CD14-positive monocyte (primary cell): ENCODE measurements around the gene RPRML. TPM values are rescaled to one million over a fixed set of nuclear protein-coding genes. Genes with fewer than 3 reads are reported as not detected.

ENCODE experiments used
- DNase-seq, 3 donors: peaks; one replicate each; pipeline ENCODE4 v3.0.0-alpha.2; 2011 to 2022
- H2AFZ ChIP-seq: 2 replicates; pipeline ENCODE4 v1.6.0; 2012; ENCODE audit warnings: mild to moderate bottlenecking, low read depth, low read length, inconsistent platforms; ENCODE audit not compliant: insufficient read depth, poor library complexity, severe bottlenecking
- H3K27ac ChIP-seq, 2 donors: 1 replicate in 1 of 2; 2 replicates in 1 of 2; pipeline ENCODE4 v1.5.1; 2012 to 2013; ENCODE audit warnings: low read length in 2 of 2, control low read depth in 1 of 2, inconsistent platforms in 1 of 2, low read depth in 1 of 2, mild to moderate bottlenecking in 1 of 2
- H3K27me3 ChIP-seq, 2 donors: one replicate each; pipeline versions ENCODE4 v1.6.0 to v1.6.1; 2011 to 2013; ENCODE audit warnings: low read length in 2 of 2; ENCODE audit not compliant: control insufficient read depth in 2 of 2, insufficient read depth in 2 of 2
- H3K36me3 ChIP-seq, 2 donors: replicated peaks in 1 of 2; 1 replicate in 1 of 2; 2 replicates in 1 of 2; pipeline versions ENCODE4 v1.5.1 to v1.6.1; 2012 to 2013; ENCODE audit warnings: low read length in 2 of 2, control low read depth in 1 of 2, inconsistent platforms in 1 of 2, mild to moderate bottlenecking in 1 of 2; ENCODE audit not compliant: insufficient read depth in 2 of 2, control insufficient read depth in 1 of 2
- H3K4me1 ChIP-seq, 2 donors: 1 replicate in 1 of 2; 2 replicates in 1 of 2; pipeline versions ENCODE4 v1.5.1 to v1.6.1; 2012 to 2013; ENCODE audit warnings: low read length in 2 of 2, control low read depth in 1 of 2, inconsistent platforms in 1 of 2, mild to moderate bottlenecking in 1 of 2, moderate library complexity in 1 of 2; ENCODE audit not compliant: insufficient read depth in 2 of 2, control insufficient read depth in 1 of 2
- H3K4me2 ChIP-seq: replicated peaks from 2 replicates; pipeline ENCODE3; 2012; ENCODE audit warnings: low read length, moderate library complexity, mild to moderate bottlenecking; ENCODE audit not compliant: poor library complexity, severe bottlenecking; ENCODE audit errors: extremely low read depth
- H3K4me3 ChIP-seq, 3 experiments: fragments of 200-600 bp in 1 of 3; sonication (generic) in 1 of 3; replicated peaks in 1 of 3; 1 replicate in 2 of 3; 2 replicates in 1 of 3; pipeline ENCODE4 v1.5.1; 2011 to 2013; ENCODE audit warnings: low read length in 3 of 3, mild to moderate bottlenecking in 3 of 3, control low read depth in 2 of 3, low read depth in 2 of 3, inconsistent platforms in 1 of 3, moderate library complexity in 1 of 3
- H3K79me2 ChIP-seq: 2 replicates; pipeline ENCODE4 v1.6.0; 2012; ENCODE audit warnings: mild to moderate bottlenecking, control low read depth, inconsistent platforms, low read length, moderate library complexity; ENCODE audit not compliant: insufficient read depth
- H3K9ac ChIP-seq: 2 replicates; pipeline ENCODE4 v1.6.0; 2017; ENCODE audit warnings: low read length, mild to moderate bottlenecking; ENCODE audit not compliant: insufficient read depth, poor library complexity, severe bottlenecking
- H3K9me3 ChIP-seq, 2 donors: replicated peaks in 1 of 2; 1 replicate in 1 of 2; 2 replicates in 1 of 2; pipeline versions ENCODE4 v1.5.1 to v1.6.1; 2012 to 2013; ENCODE audit warnings: low read length in 2 of 2, control low read depth in 1 of 2; ENCODE audit not compliant: control insufficient read depth in 1 of 2, insufficient read depth in 1 of 2
- H4K20me1 ChIP-seq: 2 replicates; pipeline ENCODE4 v1.6.0; 2012; ENCODE audit warnings: mild to moderate bottlenecking, low read length, control low read depth, moderate library complexity; ENCODE audit not compliant: insufficient read depth
- H3K27ac Mint-ChIP-seq, 7 donors: one replicate each; pipeline ENCODE4 v1.8.0; 2020; ENCODE audit warnings: mild to moderate bottlenecking in 7 of 7, mixed read lengths in 7 of 7, moderate library complexity in 6 of 7, inconsistent platforms in 2 of 7
- H3K27me3 Mint-ChIP-seq, 3 donors: one replicate each; pipeline ENCODE4 v1.8.0; 2021 to 2022; ENCODE audit warnings: low read depth in 3 of 3, mild to moderate bottlenecking in 3 of 3, mixed read lengths in 3 of 3, moderate library complexity in 3 of 3, inconsistent platforms in 1 of 3
- H3K36me3 Mint-ChIP-seq, 2 donors: one replicate each; pipeline ENCODE4 v1.8.0; 2020; ENCODE audit warnings: mixed read lengths in 2 of 2, inconsistent platforms in 1 of 2, mild to moderate bottlenecking in 1 of 2
- H3K4me1 Mint-ChIP-seq: one replicate; pipeline ENCODE4 v1.8.0; 2020; ENCODE audit warnings: mild to moderate bottlenecking, mixed read lengths
- H3K4me3 Mint-ChIP-seq, 2 donors: one replicate each; pipeline ENCODE4 v1.8.0; 2020; ENCODE audit warnings: mild to moderate bottlenecking in 2 of 2, mixed read lengths in 2 of 2, moderate library complexity in 1 of 2
- H3K9me3 Mint-ChIP-seq, 7 donors: one replicate each; pipeline ENCODE4 v1.8.0; 2020 to 2022; ENCODE audit warnings: mixed read lengths in 7 of 7, mild to moderate bottlenecking in 6 of 7, moderate library complexity in 6 of 7, inconsistent platforms in 2 of 7
- WGBS: methylation state at CpG from one replicate; pipeline ENCODE4 v1.1.5; 2013; ENCODE audit warnings: missing lambda C conversion rate; ENCODE audit not compliant: insufficient coverage; 5-methylcytosine and 5-hydroxymethylcytosine counted together
- intact Hi-C, 2 donors: fragments of 100-400 bp; cut with micrococcal nuclease; formaldehyde crosslinking; loops; one replicate each; pipeline versions ENCODE4 v1.15.0 to v1.15.1; 2023
- polyA plus RNA-seq, 3 donors: library from polyadenylated mRNA; depleted of rRNA in 1 of 3; unstranded in 2 of 3; stranded (reverse) in 1 of 3; fragments of 300-500 nt in 2 of 3; fragments of >200 nt in 1 of 3; fragmentation: Illumina TruSeq in 2 of 3; gene quantifications; 1 replicate in 2 of 3; 2 replicates in 1 of 3; pipeline ENCODE4 v1.2.3, GENCODE V29; 2012 to 2021
- TF ChIP-seq, protein P1 (sequence below): fragments of 200-600 bp; IDR thresholded peaks from one replicate; pipeline ENCODE4 v1.8.0; 2022; ENCODE audit warnings: antibody characterized with exemption, mild to moderate bottlenecking

The RPRML gene
- polyA plus RNA-seq, 3 donors: not detected

DNA sequence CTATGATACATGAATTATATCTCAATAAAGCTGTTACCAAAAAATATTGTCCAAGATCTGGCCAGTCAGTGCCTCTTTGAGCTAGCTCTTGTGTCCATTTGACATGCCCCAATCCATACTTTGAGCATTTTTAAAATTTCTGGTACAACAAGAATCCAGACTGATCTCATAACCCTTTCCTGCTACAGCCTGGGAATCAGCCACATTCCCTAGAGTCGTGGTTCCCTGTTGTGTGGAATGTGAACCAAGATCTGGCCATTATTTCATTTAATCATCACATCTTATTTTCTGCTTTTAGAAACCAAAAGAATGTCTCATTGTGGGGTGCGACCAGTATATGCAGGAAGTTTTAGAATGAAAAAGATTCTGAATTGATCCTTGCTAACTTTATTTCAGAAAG, 34.3 kb upstream of the RPRML start:
- H2AFZ ChIP-seq: no peak overlapping the region
- H3K9ac ChIP-seq: no peak overlapping the region
- no peaks in the 10 kb centered on the region for H3K79me2 ChIP-seq
- H3K36me3 Mint-ChIP-seq: peaks cover 0 to 3% of the 10 kb centered on the region in 2 donors
- no peak overlapping the region for H3K27ac Mint-ChIP-seq
- H3K9me3 Mint-ChIP-seq: no peaks in the 10 kb centered on the region
- H4K20me1 ChIP-seq: no peaks in the 10 kb centered on the region
- H3K27ac ChIP-seq: no peak overlapping the region
- H3K4me1 Mint-ChIP-seq: no peaks in the 10 kb centered on the region
- DNase-seq: no peak
- peaks cover 0 to 1% (median 0%) of the 10 kb centered on the region in 3 donors for H3K27me3 Mint-ChIP-seq
- intact Hi-C loops: no loop called here
- no peak overlapping the region for H3K4me3 ChIP-seq
- no peaks in the 10 kb centered on the region for H3K9me3 ChIP-seq
- no peak overlapping the region for H3K4me3 Mint-ChIP-seq
- TF ChIP-seq, protein P1, sequence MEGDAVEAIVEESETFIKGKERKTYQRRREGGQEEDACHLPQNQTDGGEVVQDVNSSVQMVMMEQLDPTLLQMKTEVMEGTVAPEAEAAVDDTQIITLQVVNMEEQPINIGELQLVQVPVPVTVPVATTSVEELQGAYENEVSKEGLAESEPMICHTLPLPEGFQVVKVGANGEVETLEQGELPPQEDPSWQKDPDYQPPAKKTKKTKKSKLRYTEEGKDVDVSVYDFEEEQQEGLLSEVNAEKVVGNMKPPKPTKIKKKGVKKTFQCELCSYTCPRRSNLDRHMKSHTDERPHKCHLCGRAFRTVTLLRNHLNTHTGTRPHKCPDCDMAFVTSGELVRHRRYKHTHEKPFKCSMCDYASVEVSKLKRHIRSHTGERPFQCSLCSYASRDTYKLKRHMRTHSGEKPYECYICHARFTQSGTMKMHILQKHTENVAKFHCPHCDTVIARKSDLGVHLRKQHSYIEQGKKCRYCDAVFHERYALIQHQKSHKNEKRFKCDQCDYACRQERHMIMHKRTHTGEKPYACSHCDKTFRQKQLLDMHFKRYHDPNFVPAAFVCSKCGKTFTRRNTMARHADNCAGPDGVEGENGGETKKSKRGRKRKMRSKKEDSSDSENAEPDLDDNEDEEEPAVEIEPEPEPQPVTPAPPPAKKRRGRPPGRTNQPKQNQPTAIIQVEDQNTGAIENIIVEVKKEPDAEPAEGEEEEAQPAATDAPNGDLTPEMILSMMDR: no peak
- H3K27me3 ChIP-seq: no peaks in the 10 kb centered on the region
- no CpG with 5 or more reads among the region's 2 CpGs for WGBS
- no peaks in the 10 kb centered on the region for H3K36me3 ChIP-seq
- no peak overlapping the region for H3K4me2 ChIP-seq
- H3K4me1 ChIP-seq: no peaks in the 10 kb centered on the region

DNA sequence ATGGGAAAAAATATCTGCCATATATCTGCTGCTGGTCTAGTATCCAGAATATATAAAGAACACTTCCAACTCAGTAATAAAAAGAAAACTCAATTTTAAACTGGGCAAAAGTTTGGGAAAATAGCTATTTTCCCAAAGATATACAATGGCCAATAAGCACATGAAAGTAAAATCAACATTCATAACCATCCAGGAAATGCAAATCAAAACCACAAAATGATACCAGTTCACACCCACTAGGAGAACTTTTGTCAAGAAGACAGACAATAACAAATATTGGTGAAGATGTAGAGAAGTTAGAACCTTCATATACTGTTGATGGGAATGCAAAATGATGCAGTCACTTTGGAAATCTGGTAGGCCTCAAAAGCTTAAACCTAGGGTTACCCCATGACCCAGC, 33.4 kb upstream of the RPRML start:
- H3K4me1 ChIP-seq: no peaks in the 10 kb centered on the region
- H3K36me3 ChIP-seq: no peaks in the 10 kb centered on the region
- H3K27me3 ChIP-seq: no peaks in the 10 kb centered on the region
- H3K4me2 ChIP-seq: no peak overlapping the region
- DNase-seq: no peak
- H3K9ac ChIP-seq: no peak overlapping the region
- H3K4me3 ChIP-seq: no peak overlapping the region
- H2AFZ ChIP-seq: no peak overlapping the region
- H3K27me3 Mint-ChIP-seq: peaks cover 0 to 1% (median 0%) of the 10 kb centered on the region in 3 donors
- no peak overlapping the region for H3K27ac Mint-ChIP-seq
- peaks cover 0 to 3% of the 10 kb centered on the region in 2 donors for H3K36me3 Mint-ChIP-seq
- no peaks in the 10 kb centered on the region for H4K20me1 ChIP-seq
- intact Hi-C loops: no loop called here
- no peaks in the 10 kb centered on the region for H3K9me3 Mint-ChIP-seq
- H3K4me1 Mint-ChIP-seq: no peaks in the 10 kb centered on the region
- H3K79me2 ChIP-seq: no peaks in the 10 kb centered on the region
- TF ChIP-seq, protein P1: no peak
- H3K4me3 Mint-ChIP-seq: no peak overlapping the region
- H3K27ac ChIP-seq: no peak overlapping the region
- no peaks in the 10 kb centered on the region for H3K9me3 ChIP-seq
